Measurements from ENCODE around the gene MPPED1.

Gene MPPED1, protein sequence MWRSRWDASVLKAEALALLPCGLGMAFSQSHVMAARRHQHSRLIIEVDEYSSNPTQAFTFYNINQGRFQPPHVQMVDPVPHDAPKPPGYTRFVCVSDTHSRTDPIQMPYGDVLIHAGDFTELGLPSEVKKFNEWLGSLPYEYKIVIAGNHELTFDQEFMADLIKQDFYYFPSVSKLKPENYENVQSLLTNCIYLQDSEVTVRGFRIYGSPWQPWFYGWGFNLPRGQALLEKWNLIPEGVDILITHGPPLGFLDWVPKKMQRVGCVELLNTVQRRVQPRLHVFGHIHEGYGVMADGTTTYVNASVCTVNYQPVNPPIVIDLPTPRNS

DNA sequence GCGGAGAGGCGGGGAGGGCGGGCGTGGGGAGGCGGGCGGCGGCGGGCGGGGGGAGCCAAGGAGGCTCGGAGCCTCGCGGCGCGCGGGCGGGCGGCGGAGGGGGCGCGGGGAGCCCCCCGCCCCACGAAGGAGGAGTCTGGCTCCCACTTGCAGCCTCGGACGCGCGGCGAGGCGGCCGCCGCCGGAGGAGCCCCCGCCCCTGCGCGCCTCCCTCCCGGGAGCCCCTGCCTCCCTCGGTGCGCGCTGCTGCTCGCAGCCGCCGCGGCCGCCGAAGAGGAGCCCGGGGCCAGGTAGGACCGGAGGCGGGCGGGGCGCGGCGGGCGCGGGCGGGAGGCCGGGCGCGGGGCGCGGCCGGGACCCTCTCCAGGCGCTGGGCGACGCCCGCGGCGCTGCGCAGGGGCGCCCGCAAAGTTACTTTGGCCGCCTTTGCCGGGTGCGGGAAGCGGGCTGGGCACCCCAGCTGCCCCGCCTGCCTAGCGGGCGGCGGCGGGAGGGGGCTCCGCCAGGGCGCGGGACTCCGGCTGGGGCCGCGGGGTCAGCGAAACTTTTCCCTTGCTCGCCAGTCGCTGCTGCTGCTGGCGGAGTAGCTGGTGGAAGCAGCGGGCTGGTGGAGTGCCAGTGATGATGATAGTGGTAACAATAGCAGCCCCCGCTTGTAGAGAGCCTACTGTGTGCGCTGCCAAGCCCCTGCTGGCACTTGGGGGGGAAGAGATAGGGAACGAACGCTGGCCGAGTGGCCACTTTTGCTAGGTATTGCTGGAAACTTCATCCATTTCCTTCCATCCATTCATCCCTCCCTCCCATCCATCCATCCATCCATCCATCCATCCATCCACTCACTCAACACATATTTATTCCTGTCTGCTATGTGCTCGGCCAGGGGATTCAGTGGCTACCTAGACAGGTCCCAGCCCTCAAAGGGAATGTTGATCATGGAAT is at the start of gene MPPED1:
MPPED1 (plus strand) TSS at position 146 of the 939 bp plus-strand sequence. CDS start 12,972 bp downstream, outside the sequence.
- DNase-seq = no peak

DNA sequence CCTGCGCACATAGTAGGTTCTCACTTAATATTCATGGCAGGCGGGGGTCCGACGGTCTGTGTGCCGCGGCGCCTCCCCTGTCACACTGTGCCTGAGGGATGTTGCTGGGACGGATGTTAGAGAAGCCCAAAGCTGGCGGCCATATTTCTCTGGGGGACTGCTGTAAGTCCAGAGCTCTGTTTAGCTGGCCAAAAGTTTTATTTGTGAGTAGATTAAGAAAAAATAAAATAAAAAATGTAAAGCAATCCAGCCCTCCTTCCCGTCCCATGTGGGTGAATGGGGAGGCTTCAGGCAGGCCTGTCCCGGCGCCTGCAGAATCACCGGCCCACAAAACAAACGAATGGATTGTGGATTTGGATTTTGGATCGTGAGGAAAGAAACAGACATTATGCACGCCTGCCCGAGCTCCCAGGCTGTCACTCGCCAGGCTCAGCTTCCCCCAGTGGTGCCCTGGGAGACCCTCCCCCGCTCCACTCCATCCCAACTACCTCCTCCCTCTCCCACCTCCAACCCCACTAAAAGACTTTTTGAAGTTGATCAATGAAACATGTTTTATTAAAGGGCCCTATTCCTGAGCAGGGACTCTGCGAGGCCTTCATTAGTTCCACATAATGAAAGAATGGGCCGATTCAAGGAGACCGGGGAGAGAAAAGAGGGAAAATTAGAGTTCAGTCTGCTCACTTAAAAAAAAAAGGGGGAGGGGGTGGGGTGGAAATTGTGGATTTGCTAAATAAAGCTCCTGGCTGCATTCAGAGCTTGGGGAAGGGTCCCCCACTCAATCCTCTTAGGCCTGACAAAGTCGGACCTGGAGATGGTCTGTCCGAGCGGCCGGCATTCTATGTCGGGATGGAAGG is 48.3 kb upstream of the MPPED1 start:
- no peak for DNase-seq

DNA sequence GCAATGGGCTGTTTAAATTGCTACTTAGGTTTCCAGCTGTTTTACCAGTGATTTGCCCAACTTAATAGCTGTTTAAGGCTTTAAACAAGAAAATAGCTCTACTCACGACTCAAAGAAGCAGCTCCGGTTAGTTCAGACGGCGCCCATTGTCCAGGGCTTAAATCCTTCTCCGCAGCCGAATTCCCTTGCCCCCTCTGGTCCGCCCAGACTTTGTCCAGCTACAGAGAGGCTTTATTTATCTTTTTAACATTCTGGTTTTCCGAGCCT is 47.7 kb upstream of the MPPED1 start:
- no peak for DNase-seq

DNA sequence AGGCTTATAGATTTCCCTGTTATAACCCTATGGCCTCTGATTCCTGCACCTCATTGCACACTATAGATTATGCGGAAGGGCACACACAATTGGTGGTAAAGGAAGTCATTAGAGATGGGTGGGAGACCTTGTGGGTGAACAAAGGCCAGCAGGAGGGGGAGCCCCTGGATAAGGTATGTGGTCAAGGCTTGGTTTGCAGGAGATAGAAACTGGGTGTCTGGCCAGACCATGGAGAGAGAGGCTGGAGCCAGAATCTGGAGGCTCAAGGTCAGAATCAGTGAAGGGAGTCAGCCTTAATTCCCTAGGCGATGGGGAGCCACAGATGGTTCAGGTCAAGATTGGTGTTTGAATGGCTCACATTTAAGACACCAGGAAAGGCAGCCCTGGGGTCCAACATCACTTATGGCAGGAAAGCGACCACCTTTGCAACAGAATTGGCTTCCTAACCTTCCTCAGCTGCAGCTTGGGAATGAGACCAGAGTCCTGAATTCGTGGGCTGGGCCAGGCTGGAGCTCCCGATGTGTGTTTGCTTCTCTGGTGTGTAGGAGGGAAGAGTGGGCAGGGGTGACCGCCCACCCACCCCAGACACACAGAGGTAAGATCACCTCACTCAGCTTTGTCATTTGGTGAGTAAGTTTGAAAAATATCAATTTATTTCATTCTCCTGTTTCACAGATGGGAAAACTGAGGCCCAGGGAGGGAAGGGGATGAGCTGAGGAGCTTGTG is 45.9 kb upstream of the MPPED1 start:
- DNase-seq = no peak

DNA sequence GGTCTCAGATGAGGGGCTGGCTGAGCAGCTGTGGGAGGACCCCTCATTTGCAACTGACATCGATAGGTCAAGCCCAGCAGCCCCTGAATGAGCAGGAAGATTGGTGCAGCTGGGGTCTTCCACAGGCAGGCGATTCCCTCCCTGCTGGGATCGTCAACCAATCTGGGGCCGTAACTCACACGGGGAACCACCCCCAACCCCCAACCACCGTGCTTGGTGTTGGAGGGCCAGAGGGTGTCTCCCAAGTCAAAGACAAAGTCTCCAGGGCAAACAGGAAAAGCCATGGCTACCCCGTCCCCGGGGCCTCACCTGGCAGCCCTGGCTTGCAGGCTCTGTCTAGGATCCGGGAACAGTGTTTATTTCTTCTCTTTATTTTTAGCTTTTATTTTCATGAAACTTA is 41.8 kb upstream of the MPPED1 start:
- no peak for DNase-seq

DNA sequence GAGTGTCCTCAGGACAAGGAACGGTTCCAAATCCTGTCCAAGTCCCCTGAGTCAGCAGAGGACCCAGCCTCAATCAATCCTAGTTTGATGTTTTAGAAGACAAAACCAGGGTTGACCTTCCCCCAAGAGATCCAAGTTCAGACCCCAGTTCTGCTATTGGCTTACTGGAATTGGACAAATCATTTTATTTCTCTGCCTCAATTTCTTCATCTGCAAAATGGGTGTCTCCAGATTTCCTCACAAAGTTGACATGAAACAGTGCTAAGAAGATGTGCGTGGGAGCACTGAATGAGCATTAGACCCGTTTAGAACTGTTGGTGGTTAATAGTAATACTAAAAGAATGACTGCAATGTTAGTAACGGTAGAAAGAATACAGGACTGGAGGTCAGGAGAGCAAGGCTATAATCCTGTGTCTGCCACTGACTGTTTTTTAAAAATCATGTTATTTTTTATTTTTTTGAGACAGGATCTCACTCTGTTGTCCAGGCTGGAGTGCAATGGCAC is 35.8 kb upstream of the MPPED1 start:
- no peak for DNase-seq

DNA sequence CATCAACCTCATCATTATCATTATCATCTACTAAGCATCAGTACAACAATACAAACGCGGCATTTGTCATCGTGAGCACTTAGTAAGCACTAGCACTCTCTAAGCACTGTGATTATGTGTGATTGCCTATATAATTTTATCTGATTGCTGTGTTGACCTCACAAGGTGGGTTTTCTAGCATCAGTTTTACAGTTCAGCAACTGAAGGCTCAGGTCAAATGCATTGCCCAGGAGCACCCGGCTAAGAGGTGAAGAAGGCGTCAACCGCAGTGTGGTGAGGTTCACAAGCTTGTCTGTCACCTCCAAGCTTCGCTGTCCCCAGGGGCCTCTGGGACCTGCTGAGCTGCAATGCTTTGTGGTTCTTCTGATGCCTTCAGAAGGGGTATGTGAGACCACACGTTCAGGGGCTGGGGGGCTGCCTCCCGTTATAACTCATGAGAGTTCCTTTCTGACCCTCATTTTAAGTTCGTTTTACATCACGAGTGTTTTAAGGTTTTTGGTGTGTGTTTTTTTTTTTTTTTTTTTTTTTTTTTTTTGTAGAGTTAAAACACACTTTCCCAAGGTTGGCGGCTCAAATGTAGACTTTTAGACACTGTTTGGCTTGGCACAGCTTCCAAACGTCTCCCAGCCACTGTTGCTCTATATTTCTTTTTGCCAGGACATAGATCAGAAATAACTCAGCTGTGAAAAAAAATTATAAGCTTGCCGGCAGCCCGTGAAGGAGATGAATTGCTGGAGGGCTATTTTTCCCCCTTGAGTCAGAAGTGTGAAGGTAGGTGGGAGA is 34.9 kb upstream of the MPPED1 start:
- no peak for DNase-seq

DNA sequence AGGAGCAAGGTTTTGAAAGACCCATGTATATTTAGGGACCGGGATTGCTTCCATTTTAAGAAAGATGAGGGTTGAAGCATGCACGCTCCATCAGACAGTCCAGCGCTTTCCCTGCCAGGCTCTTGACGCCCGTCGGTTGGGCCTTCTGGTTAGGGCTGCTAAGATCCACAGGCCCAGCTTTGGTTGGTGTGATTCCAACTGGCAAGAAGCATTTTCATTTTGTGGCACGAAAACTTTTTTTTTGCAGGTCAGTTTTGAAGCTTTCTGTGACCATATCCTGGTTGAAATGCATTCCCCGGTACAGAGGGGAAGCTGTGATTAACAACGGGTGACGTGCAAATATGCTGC is 34.3 kb upstream of the MPPED1 start:
- DNase-seq = no peak

DNA sequence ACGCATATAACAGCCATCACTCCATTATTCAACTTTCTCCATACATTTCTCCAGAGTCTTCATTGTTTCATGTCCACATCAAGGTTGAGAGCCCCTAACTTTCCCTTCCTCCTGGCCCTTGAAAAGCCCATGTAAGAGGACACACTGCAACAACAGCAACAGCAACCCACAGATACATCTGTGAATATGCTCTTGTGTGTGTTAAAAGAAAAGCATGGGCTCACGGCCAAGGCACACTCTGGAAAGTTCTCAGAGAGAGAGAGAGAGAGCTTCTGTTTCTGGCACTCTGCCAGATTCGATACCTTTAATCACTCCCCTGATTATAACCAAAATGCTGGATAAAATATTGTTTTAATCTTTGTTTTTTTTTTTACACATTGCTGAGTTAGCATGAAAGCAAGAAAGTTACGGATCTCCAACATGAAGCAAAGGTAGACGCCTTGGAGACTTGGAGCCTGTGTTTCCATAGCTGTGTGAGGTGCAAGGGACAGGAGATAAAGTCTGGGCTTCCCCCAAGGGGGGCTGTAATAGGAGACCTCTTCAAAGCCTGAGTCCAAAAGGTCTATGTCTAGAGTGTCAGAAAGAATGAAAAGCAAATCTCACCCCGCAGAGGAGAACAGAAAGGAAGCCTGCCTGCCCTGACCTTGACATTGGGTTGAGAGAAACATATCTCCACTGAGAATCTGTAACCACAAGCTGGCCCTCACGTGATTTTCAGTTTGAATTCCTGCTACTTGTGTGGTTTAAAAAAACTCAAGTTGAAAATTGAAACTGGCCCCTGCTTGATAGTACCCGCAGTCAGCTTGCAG is 33.7 kb upstream of the MPPED1 start:
- no peak for DNase-seq

DNA sequence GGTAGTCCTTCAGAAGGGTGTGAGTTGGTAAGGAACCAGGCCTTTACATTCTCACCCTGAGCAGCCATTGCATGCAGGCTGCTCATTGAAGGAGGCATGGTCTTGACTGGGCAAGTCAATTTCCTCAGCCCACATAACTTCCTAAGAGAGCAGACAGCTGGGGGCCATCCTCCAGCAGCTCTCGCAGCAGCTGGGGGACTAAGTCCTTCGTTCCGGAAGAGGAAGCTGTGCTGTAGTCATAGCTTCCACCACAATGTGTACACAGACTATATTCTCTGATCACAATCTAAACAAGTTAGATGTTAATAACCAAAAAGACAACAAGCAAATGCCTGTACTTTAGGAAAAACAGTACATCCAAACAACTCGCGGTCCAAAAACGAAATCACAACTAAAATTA is 30.1 kb upstream of the MPPED1 start:
- DNase-seq = no peak

DNA sequence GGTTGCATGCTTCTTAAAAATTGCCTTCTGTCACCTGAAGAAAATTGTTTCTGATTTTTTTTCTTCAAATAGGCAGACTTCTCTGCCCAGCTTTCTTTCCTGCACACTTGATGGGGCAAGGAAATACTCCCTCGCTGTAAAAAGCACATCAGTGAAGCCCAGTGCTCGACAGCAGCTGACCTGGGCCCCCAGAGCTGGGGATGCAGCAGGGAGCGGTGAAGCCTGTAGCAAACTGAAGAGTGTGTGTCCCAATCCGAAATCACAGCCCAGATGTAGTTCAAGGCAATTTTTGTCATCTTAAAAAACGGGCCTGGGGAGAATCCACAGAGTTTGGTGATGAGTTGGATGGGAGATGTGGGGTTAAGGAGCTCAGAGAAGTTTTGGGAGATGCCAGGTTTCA is 27.0 kb upstream of the MPPED1 start:
- DNase-seq = no peak

DNA sequence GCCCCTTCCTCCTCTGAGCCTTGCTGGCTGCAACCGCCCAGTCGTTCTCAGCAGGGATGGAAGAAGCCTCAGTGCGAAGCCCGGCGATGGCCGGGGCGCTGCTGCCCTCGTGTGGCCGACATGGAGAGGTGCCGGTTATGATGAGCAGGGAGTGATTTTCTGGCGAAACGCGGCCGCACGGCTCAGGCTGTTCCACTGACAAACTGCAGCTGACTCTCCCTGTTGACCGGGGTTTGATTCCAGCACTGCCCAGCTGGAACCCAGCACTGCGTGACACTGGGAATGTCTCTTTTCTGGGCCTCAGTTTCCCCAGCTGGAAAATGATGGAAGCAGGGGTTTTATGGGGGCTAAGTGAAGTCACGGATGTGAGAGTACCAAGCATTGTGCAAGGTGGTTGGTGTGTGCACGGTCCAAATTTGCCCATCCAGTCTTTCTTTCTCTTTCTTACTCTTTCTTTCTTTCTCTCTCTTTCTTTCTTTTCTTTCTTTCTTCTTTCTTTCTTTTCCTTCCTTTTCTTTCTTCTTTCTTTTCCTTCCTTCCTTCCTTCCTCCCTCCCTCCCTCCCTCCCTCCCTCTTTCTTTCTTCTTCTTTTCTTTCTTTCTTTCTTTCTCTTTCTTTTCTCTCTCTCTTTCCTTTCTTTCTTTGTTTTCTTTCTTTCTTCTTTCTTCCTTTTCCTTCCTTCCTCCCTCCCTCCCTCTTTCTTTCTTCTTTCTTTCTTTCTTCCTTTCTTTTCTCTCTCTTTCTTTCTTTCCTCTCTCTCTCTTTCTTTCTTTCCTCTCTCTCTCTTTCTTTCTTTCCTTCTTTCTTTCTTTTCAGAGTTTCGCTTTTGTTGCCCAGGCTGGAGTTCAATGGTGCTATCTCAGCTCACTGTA is 25.8 kb upstream of the MPPED1 start:
- peak; percentile 29 for DNase-seq

DNA sequence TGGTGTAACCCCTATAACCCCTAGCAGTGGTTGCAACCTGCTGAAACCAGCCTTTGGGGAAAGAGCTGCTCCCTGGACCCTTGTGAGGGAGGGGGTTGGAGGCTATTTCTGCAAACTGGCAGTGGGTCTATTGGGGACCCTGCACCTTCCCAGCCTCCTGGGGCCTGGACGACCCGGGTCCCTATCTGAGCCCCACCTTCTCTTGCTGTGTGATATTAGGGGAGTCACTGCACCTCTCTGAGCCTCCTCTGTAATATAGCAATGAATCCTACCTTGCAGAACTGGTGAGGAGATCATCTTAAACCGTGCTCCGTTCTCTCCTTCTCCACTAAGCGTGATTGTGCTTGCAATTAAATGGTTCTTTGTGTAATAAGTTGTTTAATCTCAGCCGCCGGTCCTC is 24.0 kb upstream of the MPPED1 start:
- DNase-seq = no peak

DNA sequence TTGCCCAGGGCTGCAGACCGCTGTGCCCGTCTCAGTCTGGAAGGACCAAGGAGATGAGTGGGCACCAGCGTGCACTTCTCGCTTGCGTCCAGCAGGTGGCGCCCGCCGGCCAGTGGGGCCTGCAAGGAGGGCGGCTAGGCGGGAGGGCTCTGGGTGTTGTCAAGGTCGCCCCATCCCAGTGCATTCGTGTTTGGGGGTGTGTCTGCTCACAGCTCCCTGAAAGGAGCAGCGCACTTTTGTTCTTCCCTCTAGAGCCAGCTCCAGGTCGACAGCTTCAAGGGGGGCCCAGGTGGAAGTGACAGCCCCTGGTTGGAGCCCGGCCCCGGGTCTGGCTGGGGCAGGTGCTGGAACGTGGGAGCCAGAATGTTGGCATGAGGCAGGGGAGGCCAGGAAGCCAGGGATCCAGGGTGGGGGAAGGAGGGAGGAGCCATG is 23.4 kb upstream of the MPPED1 start:
- DNase-seq = peak; percentile 42

DNA sequence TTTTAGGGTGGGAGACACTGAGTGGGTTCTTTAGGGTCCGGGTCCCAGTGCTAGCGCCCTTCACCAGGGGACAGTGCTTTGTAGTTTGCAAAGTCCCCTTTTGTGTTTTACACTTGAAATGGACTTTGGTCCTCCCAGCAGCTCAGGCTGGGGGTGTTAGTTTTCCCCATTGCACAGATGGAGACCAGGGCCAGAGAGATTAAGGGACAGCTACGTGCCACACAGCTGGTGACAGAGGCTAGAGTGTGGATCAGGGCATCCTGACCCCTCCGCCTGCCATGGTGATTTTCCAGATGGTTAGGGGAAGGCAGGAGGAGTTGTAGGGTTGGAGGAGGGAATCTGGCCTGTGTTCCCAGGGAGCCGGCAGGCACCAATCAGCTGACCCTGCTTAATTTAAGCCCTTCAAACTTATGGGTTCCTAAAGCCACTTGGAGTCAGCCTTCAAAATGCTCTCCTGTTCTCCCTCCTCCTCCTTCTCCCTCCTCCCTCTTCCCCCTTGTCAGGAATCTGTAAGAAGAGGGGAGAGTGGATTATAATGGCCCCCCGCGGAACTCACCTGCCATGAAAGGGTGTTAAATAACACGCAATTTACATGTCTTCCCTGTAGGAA is 22.5 kb upstream of the MPPED1 start:
- DNase-seq = peak; percentile 93

DNA sequence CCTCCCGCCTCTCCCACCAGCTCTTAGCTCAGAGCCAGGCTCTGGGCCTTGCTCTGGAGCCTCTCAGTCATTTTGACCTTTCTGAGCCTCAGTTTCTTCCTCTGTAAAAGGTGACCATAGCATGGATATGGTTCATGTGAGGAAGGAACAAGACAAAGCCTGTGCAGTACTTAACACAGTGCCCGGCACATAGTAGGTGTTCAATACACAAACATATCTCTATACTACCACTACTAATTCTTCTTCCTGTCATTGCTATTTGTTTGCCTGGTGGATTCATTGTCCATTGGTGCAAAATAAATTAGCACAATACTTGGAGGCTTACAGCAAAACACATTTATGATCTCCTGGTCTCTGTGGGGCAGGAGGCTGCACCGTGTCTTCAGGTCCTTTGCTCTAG is 21.6 kb upstream of the MPPED1 start:
- no peak for DNase-seq

DNA sequence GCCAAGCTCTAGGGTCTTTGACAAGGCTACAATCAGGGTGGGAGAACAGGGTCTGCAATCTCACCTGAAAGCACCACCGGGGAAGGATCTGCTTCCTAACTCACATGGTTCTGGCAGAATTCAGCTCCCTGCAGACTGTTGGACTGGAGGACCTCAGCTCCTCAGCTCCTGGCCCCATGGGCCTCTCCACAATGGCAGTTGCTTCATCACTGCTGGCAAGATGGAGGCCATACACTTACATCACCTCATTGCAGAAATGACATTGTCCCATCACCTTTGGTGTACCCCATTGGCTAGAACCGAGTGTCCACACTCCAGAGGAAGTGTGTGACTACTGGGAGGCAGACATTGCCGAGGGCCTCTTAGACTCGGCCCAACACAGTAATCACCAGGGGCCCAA is 20.9 kb upstream of the MPPED1 start:
- no peak for DNase-seq

DNA sequence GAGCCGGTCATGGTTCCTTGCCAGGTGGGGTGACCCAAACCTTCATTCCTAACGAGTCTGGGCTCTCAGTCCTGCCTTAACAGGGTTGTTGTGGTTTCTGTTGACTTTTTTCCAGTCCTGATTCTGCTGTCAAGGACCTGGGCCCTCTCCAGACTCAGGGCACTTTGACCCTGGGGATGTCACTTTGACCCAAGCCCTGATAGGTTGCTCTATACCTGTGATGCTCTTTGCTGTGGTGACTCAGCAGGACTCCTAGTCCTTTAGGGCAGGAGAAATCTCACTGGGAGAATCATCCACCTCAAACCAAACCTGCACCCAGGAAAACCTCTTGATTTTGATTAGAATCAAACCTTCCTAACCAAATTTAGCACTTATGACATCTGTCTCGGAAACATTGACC is 20.5 kb upstream of the MPPED1 start:
- DNase-seq = no peak

DNA sequence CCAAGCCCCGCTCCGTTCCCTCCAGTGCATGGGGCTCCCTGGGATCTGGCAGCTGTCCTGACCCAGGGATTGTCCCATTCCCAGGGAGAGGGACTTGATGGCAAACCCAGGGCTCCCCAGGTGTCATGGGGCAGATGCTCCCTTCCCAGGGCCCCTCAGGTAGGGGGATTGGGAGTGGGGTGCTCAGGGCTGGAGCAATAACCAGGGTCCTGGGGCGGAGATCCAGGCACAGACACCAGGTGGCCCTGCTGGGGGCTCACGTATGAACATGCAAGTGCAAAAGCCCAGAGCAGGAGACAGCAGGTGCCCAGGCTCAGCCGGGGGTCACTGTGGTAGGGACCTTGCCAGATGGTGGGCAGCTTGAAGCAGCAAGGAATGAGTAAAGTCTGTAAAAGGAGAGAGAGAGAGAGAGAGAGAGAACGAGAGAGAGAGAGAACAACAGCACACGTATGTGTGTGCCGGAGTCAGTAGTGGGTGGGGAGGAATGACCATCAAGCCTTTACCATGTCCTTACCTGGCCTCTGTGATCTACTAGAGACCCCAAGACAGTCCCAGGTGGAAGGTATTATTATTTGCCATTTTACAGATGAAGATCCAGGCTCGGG is 19.3 kb upstream of the MPPED1 start:
- DNase-seq = peak; percentile 75

All from NCI-H524 treated with DMSO at 0.1 percent for 48 hours (cell line).